HAP-1 (cell line): ENCODE measurements around the gene NGEF.

Experiments used
- DNase-seq, 2 experiments: peaks; one replicate each; pipeline ENCODE4 v3.0.0-alpha.2; 2016 to 2020; ENCODE audit warnings: low spot score in 2 of 2
- H3K27me3 ChIP-seq: fragments of 250-450 bp; sonication (Bioruptor Pico); 2 replicates; pipeline ENCODE4 v1.5.1; 2020; ENCODE audit warnings: low read depth, mild to moderate bottlenecking, moderate library complexity
- H3K36me3 ChIP-seq: fragments of 250-450 bp; sonication (Bioruptor Pico); replicated peaks from 2 replicates; pipeline ENCODE4 v1.5.1; 2020; ENCODE audit warnings: mild to moderate bottlenecking
- H3K4me1 ChIP-seq: fragments of 250-450 bp; sonication (Bioruptor Pico); 2 replicates; pipeline ENCODE4 v1.5.1; 2020; ENCODE audit warnings: mild to moderate bottlenecking
- H3K4me3 ChIP-seq: fragments of 250-450 bp; sonication (Bioruptor Pico); 2 replicates; pipeline ENCODE4 v1.5.1; 2020; ENCODE audit warnings: mild to moderate bottlenecking, moderate library complexity
- H3K9me3 ChIP-seq: fragments of 250-450 bp; sonication (Bioruptor Pico); 2 replicates; pipeline ENCODE4 v1.5.1; 2020; ENCODE audit warnings: mild to moderate bottlenecking, moderate library complexity
- in situ Hi-C: fragments of 300-500 bp; cut with MboI; formaldehyde crosslinking; loops from 3 replicates; pipeline ENCODE4 v1.14.3; 2020; ENCODE audit warnings: low sequenced_read_pairs, inconsistent platforms, mixed read lengths

Gene NGEF

DNA sequence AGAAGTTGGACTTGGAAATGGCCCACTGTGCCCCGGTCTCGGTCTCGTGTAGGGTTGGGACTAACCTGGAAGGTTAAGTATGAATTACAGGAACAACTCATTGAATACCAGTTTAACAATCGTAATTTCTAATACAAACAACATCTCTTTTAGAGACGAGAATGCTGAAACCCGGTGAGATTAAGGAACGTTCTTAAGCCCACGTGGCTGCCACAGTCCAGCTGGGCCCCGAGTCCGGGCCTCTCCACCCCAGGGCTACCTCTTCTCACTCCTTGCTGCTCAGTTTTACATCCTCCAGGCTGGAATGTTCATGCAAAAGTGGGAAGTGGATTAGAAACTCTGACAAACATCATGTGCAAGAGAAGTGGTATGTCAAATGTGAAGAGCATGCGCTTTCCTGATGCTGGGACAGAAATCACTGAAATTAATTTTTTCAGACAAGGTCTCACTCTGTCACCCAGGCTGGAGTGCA, 29.4 kb downstream of the NGEF start:
- in situ Hi-C loops, result no loop called here
- DNase-seq, result no peak
- Histone ChIP-seq H3K27me3 (no peaks in the 10 kb centered on the region), H3K4me1 (no peaks in the 10 kb centered on the region), H3K4me3 (no peak overlapping the region), H3K9me3 (no peaks in the 10 kb centered on the region), H3K36me3 (no peaks in the 10 kb centered on the region)

DNA sequence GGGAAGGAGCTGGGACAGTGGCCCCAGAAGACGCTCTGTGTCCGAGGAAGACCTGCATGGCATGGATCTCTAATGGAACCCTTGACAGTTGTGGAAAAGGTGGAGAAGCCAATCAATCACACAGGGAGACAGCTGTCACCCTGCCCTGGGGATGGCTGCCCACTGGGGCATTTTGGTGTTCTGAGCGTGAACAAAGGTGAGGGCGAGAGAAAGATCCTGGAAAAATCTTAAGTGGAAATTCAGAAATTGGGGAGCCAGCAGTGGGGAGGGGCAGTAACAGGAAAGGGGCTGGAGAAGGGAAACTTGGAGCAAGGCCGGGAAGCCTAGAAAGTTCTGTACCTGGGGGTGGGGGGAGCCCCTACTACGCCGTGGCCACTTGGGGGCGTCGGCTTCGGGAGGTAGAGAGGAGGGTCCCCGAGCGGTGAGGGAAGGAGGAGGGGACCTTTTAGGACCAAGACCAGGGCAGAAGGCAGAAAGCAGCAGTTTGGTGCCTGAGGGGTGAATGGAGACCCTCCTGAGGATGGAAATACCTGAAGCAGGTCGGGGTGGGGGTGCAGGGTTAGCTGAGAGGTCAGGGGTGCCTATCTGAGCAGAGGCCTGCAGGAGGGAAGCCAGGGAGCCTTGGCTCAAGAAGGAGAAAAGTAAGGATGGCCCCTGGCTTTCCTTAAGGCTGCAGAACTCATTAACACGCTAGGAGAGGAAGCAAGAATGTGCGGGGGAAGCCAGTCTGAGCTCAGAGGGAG, 30.0 kb downstream of the NGEF start:
- H3K4me3 ChIP-seq, result no peak overlapping the region
- DNase-seq, result no peak
- no peaks in the 10 kb centered on the region for H3K36me3 ChIP-seq
- H3K9me3 ChIP-seq, result no peaks in the 10 kb centered on the region
- H3K27me3 ChIP-seq, result no peaks in the 10 kb centered on the region
- no peaks in the 10 kb centered on the region for H3K4me1 ChIP-seq
- in situ Hi-C loops, result no loop called here

DNA sequence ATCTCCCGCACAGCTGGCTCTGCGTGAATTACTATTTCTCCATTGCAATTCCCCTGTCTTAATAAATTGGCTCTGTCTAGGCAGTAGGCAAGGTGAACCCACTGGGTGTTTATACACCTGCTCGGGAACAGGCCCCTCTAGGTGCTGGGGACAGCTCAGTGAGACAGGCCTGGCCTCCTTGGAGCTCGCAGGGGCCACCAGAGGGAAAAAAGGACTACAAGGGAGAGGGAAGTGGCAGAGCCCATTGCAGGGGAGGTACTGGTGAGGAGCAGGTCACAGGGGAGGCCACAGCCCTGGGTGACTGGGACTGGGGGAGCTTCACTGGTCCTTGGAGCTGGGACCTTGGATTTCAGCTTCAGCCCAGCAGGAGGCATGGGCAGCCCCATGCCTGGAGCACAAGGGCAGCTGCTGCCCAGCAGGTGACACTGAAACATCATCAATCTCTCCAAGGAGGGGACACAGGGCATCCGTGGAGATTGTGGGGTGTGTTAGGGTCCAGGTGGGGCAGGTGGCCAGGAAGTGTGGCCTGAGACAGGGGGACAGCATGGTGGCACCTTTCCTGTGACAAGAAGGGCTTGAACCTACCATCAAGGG, 31.2 kb downstream of the NGEF start:
- no peaks in the 10 kb centered on the region for H3K9me3 ChIP-seq
- in situ Hi-C loops, result no loop called here
- no peak for DNase-seq
- H3K4me1 ChIP-seq, result no peaks in the 10 kb centered on the region
- no peak overlapping the region for H3K4me3 ChIP-seq
- H3K27me3 ChIP-seq, result no peaks in the 10 kb centered on the region
- H3K36me3 ChIP-seq, result no peaks in the 10 kb centered on the region

DNA sequence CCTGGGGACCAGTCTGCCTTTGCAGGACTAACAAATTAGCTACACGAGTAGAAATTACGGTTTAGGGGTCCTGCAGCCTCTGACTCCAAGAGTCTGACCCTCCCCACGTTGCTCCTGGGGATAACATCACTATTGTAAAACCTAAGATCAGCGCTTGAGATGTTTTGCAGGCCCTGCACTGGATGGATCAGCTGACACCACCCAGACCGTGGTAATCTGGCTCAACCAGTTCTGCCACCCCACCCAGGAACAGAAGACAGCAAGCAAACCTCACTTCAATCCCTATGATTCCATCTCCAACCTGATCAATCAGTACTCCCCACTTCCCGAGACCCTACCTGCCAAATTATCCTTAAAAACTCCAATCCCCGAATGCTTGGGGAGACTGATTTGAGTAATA, 31.7 kb downstream of the NGEF start:
- Histone ChIP-seq H3K4me3 (no peak overlapping the region), H3K9me3 (no peaks in the 10 kb centered on the region), H3K4me1 (no peaks in the 10 kb centered on the region), H3K36me3 (no peaks in the 10 kb centered on the region), H3K27me3 (no peaks in the 10 kb centered on the region)
- DNase-seq, result no peak
- in situ Hi-C loops, result no loop called here

DNA sequence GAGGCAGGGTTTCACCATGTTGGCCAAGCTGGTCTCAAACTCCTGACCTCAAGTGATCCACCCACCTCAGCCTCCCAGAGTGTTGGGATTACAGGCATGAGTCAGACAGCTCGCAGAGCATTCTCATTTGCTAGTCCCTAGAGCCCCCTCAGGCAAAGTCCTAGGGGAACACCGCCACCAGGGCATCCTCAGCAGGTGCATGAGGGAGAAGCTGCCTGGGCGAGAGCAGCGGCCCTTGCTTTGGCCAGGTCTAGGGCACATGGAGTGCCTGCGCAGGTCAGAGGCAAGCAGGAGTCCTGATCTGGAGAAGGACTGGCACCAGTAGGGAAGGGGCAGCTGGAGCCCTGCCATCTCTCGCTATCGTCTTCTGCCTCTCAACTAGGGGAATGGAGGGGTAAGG, 32.4 kb downstream of the NGEF start:
- Histone ChIP-seq H3K4me1 (no peaks in the 10 kb centered on the region), H3K36me3 (no peaks in the 10 kb centered on the region), H3K27me3 (no peaks in the 10 kb centered on the region), H3K9me3 (no peaks in the 10 kb centered on the region), H3K4me3 (no peak overlapping the region)
- in situ Hi-C loops, result no loop called here
- no peak for DNase-seq

DNA sequence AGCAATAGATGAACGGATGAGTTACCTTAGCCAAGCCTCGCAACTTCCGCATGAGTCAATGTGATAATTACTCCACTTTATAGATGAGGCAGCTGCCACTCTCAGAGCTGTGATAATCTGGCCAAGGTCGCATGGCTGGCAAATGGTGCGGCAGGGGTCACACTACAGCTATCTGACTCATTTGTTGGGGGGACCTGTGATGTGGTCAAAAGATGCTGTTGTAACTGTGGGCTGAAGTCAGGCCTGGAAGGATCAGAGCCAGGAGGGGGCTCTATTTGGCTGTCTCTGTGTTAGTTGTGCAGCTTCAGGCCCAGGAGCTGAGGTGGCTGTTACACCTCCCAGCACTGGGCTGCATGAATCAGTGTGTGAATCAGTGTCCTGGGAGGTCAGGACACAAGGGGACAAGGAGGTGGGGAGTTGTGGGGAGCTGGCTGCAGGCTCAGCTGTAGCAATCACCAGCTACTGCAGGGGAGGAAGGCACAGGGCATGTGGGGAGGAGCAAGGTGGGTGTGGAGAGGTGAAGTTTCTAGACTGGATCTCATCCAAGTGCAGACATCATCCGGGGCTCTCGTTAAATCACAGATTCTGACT, 33.1 kb downstream of the NGEF start:
- H3K9me3 ChIP-seq, result no peaks in the 10 kb centered on the region
- H3K36me3 ChIP-seq, result no peaks in the 10 kb centered on the region
- no peak for DNase-seq
- no peaks in the 10 kb centered on the region for H3K27me3 ChIP-seq
- H3K4me1 ChIP-seq, result no peaks in the 10 kb centered on the region
- no peak overlapping the region for H3K4me3 ChIP-seq
- in situ Hi-C loops, result no loop called here

DNA sequence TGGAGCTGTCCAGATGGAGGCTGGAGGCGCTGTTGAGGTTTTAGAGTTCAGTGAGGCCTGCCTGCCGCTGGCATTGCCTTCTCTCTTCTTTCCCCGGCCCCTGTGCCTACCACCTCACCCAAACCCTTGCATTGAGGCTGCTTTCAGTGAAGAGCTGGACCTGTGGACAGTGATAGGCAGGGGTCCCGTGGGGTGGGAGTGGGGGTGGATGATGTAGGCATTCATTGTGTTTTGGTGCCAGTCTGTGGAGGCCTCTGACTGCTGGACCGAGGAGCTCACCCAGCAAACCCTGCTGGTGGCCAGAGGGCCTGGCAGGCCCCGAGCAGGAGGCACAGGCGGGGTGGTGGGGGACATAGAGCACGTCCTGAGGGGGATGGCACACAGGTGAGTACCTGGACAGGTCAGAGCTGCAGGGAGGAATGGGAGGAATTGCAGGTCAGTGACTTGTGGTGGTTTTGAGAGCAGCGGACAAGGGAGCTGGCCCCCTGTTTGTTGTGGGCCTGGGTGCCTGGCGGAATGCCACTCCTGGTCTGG, 35.6 kb downstream of the NGEF start:
- H3K4me3 ChIP-seq, result no peak overlapping the region
- in situ Hi-C loops, result no loop called here
- H3K4me1 ChIP-seq, result no peaks in the 10 kb centered on the region
- no peaks in the 10 kb centered on the region for H3K36me3 ChIP-seq
- no peaks in the 10 kb centered on the region for H3K9me3 ChIP-seq
- no peak for DNase-seq
- H3K27me3 ChIP-seq, result no peaks in the 10 kb centered on the region

DNA sequence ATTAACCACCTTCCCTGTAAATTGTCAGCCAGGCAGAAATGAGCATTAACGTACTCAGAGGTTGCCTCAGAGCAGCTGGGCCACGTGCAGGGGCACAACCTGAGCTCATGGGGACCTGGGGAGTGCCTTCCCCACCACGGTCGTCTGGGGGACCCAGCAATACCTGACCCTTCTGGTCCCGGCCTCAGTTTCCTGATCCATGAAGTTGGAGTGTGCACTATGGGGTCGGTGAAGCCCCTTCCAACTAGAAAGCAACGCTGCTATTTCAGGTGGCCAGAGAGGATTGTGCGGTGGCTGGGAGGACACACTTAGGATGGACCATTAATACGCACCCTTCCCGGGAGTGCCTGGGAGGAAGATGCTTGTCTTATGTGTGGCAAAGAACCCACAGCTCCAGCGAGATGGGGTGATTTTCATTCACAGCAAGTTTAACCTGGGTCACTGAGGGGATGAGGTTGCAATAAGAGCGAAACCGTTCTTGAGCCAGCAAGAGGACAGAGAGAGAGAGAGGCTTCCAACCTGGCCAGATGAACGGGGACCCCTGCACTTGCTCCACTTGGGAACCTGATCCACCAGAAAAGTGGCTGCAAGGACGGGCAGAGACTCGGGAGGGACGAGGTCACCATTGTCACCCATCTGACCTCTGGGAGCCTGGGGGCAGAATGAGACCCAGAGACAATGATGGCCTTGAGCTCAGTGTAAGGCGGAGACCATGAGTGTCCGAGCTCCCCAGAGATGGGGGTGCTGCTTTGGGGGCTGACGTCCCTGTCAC, 36.2 kb downstream of the NGEF start:
- no peaks in the 10 kb centered on the region for H3K27me3 ChIP-seq

DNA sequence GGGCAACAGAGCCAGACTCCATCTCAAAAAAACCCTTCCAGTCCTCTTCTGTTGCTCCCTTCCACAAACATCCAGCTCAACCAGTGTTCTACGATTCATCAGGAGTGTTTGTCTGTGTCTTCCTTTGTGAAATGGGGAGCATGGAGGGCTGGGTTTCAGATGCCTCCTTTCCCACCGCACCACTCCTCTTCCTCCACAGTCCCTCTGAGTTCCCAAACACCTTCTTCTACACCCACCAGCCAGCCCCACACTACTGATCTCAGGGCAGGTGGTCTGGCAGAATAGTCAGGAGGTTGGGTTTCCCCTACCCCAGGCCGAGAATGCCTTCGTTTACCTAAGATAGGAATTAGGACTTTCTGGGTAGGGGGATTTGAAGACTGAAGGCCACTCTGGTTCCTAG, 36.9 kb downstream of the NGEF start:
- H3K4me3 ChIP-seq, result no peak overlapping the region
- no peaks in the 10 kb centered on the region for H3K4me1 ChIP-seq
- DNase-seq, result no peak
- no peaks in the 10 kb centered on the region for H3K27me3 ChIP-seq
- no peaks in the 10 kb centered on the region for H3K9me3 ChIP-seq
- H3K36me3 ChIP-seq, result no peaks in the 10 kb centered on the region
- in situ Hi-C loops, result no loop called here

More for the DNA sequence above, 36.2 kb downstream of the NGEF start:
- H3K36me3 ChIP-seq, result no peaks in the 10 kb centered on the region
- no peak for DNase-seq
- in situ Hi-C loops, result no loop called here
- H3K9me3 ChIP-seq, result no peaks in the 10 kb centered on the region
- H3K4me3 ChIP-seq, result no peak overlapping the region
- no peaks in the 10 kb centered on the region for H3K4me1 ChIP-seq

DNA sequence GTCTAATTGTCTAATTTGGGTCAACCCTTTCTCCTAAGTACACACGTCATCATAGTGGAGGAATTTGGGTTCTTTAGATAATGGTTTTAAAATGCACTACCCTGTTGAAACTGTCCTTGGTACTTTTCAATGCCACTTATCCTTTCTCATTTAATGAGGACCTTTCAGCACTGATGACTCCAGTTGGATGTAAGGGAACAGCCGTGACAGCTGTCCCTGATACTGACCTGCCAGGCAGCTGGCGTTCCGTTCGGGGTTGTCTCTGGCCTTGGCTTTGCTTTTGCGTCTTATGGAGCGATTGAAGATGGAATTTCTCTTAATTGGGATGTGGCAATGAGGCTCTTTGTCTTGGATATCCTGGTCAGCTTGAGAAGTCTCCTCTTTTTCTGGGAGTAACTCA, 38.7 kb downstream of the NGEF start:
- in situ Hi-C loops, result no loop called here
- Histone ChIP-seq H3K4me1 (no peaks in the 10 kb centered on the region), H3K27me3 (no peaks in the 10 kb centered on the region), H3K9me3 (no peaks in the 10 kb centered on the region), H3K4me3 (no peak overlapping the region), H3K36me3 (no peaks in the 10 kb centered on the region)
- no peak for DNase-seq

DNA sequence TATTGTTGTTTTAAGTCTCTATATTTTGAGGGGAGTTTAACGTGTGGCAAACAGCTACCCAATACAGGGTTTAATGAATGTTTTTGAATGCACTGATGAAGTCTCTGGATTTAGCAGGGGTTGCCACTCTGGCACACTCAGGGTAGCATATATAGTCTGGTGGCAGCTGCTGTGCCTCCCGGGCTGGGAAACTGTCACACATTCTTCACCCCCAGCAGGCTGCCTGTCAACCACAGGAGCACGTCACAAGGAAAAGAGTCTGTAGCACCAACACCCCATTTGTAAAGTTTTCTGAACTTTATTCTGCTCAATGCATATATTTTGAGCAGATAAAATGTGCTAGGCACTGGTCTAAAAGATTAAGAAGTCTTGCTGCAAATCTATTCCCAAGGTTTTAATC, 39.3 kb downstream of the NGEF start:
- DNase-seq, result no peak
- in situ Hi-C loops, result no loop called here
- Histone ChIP-seq H3K27me3 (no peaks in the 10 kb centered on the region), H3K36me3 (no peaks in the 10 kb centered on the region), H3K4me1 (no peaks in the 10 kb centered on the region), H3K9me3 (no peaks in the 10 kb centered on the region), H3K4me3 (no peak overlapping the region)

DNA sequence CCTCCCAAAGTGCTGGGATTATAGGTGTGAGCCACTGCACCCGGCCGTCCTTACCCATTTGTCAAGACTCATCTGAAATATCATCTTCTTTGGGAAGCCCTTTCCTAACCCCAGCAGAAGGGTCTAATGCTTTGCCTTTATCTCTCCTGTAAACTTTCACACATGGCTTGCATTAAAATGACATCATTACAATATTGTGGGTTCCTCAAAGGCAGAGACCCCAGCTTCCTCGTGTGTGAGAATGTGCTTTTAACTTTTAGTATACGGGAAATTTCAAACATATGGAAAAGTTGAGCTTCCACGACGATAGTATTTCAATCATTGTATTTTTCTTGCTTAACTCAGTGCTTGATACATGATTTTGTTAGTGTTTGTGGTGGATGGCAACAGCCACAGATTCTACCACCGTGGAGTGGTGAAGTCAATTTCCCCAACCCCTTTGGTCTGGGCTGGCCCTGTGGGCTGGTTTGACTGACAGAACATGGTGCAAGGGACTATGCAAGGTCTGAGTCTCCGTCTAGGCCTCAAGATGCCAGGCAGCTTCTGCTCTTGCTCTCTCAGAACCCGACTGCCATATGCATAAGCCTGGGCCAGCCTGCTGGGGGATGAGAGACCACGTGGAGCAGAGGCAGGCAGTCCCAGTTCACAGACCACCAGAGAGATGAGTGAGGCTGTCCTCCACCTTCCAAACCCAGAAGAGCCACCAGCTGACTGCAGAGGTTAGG, 39.9 kb downstream of the NGEF start:
- in situ Hi-C loops, result no loop called here
- Histone ChIP-seq H3K27me3 (no peaks in the 10 kb centered on the region), H3K4me3 (no peak overlapping the region), H3K36me3 (no peaks in the 10 kb centered on the region), H3K4me1 (no peaks in the 10 kb centered on the region), H3K9me3 (no peaks in the 10 kb centered on the region)
- no peak for DNase-seq

DNA sequence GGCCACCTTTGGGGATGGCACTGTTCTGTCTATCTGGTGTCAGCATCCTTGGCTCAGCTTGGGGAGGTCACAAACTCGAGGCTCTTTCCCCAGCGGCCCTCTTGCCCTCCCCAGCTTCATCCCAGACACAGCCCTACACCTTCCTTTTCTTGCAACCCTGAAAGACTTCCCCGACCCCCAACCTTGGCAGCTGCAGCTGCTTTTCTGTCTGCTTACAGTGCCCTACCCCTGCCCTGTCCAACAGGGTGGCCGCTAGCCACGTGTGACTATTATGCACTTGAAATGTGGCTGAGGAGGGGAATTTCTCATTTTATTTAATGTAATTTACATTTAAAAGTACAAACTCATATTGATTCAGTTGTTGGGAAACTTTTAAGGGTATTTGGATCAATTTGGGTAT, 41.3 kb downstream of the NGEF start:
- DNase-seq, result no peak
- H3K4me3 ChIP-seq, result no peak overlapping the region
- no peaks in the 10 kb centered on the region for H3K4me1 ChIP-seq
- H3K9me3 ChIP-seq, result no peaks in the 10 kb centered on the region
- no peaks in the 10 kb centered on the region for H3K27me3 ChIP-seq
- in situ Hi-C loops, result no loop called here
- no peaks in the 10 kb centered on the region for H3K36me3 ChIP-seq
